ENCODE results near the gene DPAGT1. TPM values are rescaled to one million over a fixed set of nuclear protein-coding genes. Genes with fewer than 3 reads are reported as not detected.

The DPAGT1 gene
- total RNA-seq, 2 experiments from 2014 or later: 31.7 to 83.4 TPM

DNA sequence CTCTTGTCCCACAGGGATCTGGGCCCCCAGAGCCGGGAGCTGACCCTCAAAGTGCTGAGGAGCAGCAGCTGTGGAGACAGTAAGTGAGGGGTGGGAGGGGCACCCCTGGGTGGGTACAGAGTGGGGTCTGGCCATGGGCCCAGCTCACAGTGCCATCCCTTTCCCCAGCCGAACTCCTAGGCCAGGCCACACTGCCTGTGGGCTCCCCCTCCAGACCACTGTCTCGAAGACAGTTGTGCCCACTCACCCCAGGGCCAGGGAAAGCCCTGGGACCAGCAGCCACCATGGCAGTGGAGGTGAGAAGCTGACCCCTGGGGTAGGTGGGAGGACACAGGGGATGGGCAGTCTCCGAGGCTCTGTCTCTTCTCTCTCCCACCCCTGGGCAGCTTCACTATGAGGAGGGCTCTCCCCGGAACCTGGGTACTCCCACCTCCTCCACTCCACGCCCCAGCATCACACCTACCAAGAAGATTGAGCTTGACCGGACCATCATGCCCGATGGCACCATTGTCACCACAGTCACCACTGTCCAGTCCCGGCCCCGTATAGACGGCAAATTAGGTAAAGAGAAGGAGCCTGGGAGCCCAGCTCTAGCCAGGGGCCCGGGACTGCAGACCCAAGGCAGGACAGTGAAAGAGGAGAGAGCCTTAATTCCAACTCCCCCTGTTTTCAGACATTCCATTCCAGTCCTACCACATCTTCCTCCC, 10.8 kb upstream of the DPAGT1 start:
- ChIA-PET CTCF (ENCODE audit: unreplicated experiment) (interaction anchor here (0.6 kb wide), 1 partner anchor 221 kb away, joined by 3 read pairs; no protein-coding TSS in a partner anchor), POLR2A (no interaction called here)
- Histone ChIP-seq H3K9me2 (ENCODE audit: insufficient read depth, low read length) (no peaks in the 10 kb centered on the region), H2AFZ (ENCODE audit: low read length) (no peak overlapping the region), H3K79me2 (ENCODE audit: insufficient read depth, low read depth, low read length) (peaks cover 6% of the 10 kb centered on the region; the same call in 1 of the 2 replicates), H3K4me2 (ENCODE audit: low read length) (no peak overlapping the region), H3K9me3 (ENCODE audit: low read length) (no peaks in the 10 kb centered on the region), H3K27ac (ENCODE audit: low read depth, low read length, poor library complexity, severe bottlenecking) (no peak overlapping the region), H3K4me1 (ENCODE audit: insufficient read depth, low read length, poor library complexity, severe bottlenecking) (peaks cover 10% of the 10 kb centered on the region), H3K36me3 (ENCODE audit: insufficient read depth, low read length) (peaks cover 22% of the 10 kb centered on the region), H4K20me1 (ENCODE audit: insufficient read depth, low read length) (no peaks in the 10 kb centered on the region), H3K4me3 (ENCODE audit: low read depth, low read length, poor library complexity, severe bottlenecking) (no peak overlapping the region)
- no TSS peak for BruUV-seq (replicated peaks)
- DNase-seq (ENCODE audit: low spot score): no peak
- TF ChIP-seq, protein P1, sequence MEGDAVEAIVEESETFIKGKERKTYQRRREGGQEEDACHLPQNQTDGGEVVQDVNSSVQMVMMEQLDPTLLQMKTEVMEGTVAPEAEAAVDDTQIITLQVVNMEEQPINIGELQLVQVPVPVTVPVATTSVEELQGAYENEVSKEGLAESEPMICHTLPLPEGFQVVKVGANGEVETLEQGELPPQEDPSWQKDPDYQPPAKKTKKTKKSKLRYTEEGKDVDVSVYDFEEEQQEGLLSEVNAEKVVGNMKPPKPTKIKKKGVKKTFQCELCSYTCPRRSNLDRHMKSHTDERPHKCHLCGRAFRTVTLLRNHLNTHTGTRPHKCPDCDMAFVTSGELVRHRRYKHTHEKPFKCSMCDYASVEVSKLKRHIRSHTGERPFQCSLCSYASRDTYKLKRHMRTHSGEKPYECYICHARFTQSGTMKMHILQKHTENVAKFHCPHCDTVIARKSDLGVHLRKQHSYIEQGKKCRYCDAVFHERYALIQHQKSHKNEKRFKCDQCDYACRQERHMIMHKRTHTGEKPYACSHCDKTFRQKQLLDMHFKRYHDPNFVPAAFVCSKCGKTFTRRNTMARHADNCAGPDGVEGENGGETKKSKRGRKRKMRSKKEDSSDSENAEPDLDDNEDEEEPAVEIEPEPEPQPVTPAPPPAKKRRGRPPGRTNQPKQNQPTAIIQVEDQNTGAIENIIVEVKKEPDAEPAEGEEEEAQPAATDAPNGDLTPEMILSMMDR (conservative IDR thresholded peaks at IDR 0.05; ENCODE audit: low read length): no peak
- TF ChIP-seq EZH2phosphoT487 (IDR thresholded peaks at IDR 0.05; ENCODE audit: borderline replicate concordance, low read depth, low read length): no peak
- intact Hi-C loops (cut with micrococcal nuclease; ENCODE audit: unreplicated experiment): no loop called here

DNA sequence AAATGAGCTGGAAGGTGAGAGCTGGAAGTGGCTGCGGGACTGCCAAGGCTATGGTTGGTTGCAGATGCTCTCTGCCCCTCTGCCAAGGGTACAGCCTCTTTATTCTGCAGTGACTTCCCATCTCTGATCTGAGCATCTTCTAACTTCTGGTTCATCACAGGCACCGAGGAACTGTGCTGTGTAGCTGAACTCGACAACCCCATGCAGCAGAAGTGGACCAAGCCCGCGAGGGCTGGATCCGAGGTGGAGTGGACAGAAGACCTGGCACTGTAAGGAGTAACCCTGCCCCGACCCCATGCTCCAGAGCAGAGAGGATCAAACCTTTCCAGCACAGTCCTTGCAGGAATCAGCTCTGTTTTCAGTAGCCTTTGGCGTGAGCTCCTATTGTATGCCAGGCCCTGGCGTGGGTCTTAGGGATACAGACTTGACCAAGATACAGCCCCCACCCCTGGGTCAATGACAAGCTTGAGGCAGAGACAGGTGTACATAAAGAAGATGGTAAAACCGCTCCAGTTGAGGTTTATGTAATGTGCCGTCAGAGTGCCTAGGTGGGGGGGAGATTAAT, 9.8 kb upstream of the DPAGT1 start:
- DNase-seq (ENCODE audit: low spot score): no peak
- POLR2A ChIA-PET: interaction anchor here (0.6 kb wide), 1 partner anchor 36 kb away, joined by 4 read pairs; no protein-coding TSS in a partner anchor
- Histone ChIP-seq H3K79me2 (ENCODE audit: insufficient read depth, low read depth, low read length) (peaks cover 6% of the 10 kb centered on the region; the same call in 1 of the 2 replicates), H3K4me2 (ENCODE audit: low read length) (no peak overlapping the region), H3K4me3 (ENCODE audit: low read depth, low read length, poor library complexity, severe bottlenecking) (no peak overlapping the region), H2AFZ (ENCODE audit: low read length) (no peak overlapping the region), H3K9me3 (ENCODE audit: low read length) (no peaks in the 10 kb centered on the region), H3K4me1 (ENCODE audit: insufficient read depth, low read length, poor library complexity, severe bottlenecking) (peaks cover 15% of the 10 kb centered on the region), H3K27ac (ENCODE audit: low read depth, low read length, poor library complexity, severe bottlenecking) (no peak overlapping the region), H3K36me3 (ENCODE audit: insufficient read depth, low read length) (peaks cover 22% of the 10 kb centered on the region), H4K20me1 (ENCODE audit: insufficient read depth, low read length) (no peaks in the 10 kb centered on the region), H3K9me2 (ENCODE audit: insufficient read depth, low read length) (no peaks in the 10 kb centered on the region)
- BruUV-seq (replicated peaks): no TSS peak
- intact Hi-C loops (cut with micrococcal nuclease; ENCODE audit: unreplicated experiment): no loop called here
- TF ChIP-seq, protein P1 (conservative IDR thresholded peaks at IDR 0.05; ENCODE audit: low read length): no peak
- no peak for TF ChIP-seq EZH2phosphoT487 (IDR thresholded peaks at IDR 0.05; ENCODE audit: borderline replicate concordance, low read depth, low read length)
- CTCF ChIA-PET (ENCODE audit: unreplicated experiment): interaction anchor here (0.6 kb wide), 1 partner anchor 55 kb away, joined by 3 read pairs; no protein-coding TSS in a partner anchor

DNA sequence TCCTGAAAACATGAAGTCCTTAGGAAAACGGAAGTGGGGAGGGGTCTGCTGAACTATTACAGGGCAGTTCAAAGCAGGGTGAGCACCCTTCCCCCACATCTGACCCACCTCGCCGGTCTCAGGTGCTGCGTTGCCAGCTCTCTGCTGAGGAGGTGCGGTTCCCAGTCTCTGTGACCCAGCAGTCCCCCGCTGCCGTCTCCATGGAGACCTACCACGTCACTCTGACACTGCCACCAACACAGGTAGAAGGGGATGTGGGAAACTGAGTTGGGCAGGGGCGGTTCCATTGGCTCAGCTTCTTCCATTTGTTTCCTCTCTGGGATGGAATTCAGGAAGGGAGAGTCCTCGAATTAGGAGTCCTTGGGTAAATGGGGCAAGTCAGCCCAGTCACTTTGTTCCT, 8.8 kb upstream of the DPAGT1 start:
- peaks cover 17% of the 10 kb centered on the region for H3K36me3 ChIP-seq (ENCODE audit: insufficient read depth, low read length)
- CTCF ChIA-PET (ENCODE audit: unreplicated experiment): no interaction called here
- no peaks in the 10 kb centered on the region for H4K20me1 ChIP-seq (ENCODE audit: insufficient read depth, low read length)
- no peak overlapping the region for H3K27ac ChIP-seq (ENCODE audit: low read depth, low read length, poor library complexity, severe bottlenecking)
- intact Hi-C loops (cut with micrococcal nuclease; ENCODE audit: unreplicated experiment): no loop called here
- no peak overlapping the region for H3K4me2 ChIP-seq (ENCODE audit: low read length)
- no TSS peak for BruUV-seq (replicated peaks)
- H3K4me1 ChIP-seq (ENCODE audit: insufficient read depth, low read length, poor library complexity, severe bottlenecking): peaks cover 18% of the 10 kb centered on the region
- POLR2A ChIA-PET: no interaction called here
- H3K9me3 ChIP-seq (ENCODE audit: low read length): no peaks in the 10 kb centered on the region
- H3K4me3 ChIP-seq (ENCODE audit: low read depth, low read length, poor library complexity, severe bottlenecking): no peak overlapping the region
- H2AFZ ChIP-seq (ENCODE audit: low read length): no peak overlapping the region
- no peak for DNase-seq (ENCODE audit: low spot score)
- H3K9me2 ChIP-seq (ENCODE audit: insufficient read depth, low read length): no peaks in the 10 kb centered on the region
- peaks cover 6% of the 10 kb centered on the region; the same call in 1 of the 2 replicates for H3K79me2 ChIP-seq (ENCODE audit: insufficient read depth, low read depth, low read length)
- TF ChIP-seq, protein P1 (conservative IDR thresholded peaks at IDR 0.05; ENCODE audit: low read length): no peak
- no peak for TF ChIP-seq EZH2phosphoT487 (IDR thresholded peaks at IDR 0.05; ENCODE audit: borderline replicate concordance, low read depth, low read length)
